ENCODE measurements around the gene LRRC55. TPM values are rescaled to one million over a fixed set of nuclear protein-coding genes. Genes with fewer than 3 reads are reported as not detected.

Gene LRRC55
- total and polyA plus RNA-seq, 9 of the 15 experiments (the other 6 are each of a cell fraction or from before 2014, with no cell fraction given): not detected

DNA sequence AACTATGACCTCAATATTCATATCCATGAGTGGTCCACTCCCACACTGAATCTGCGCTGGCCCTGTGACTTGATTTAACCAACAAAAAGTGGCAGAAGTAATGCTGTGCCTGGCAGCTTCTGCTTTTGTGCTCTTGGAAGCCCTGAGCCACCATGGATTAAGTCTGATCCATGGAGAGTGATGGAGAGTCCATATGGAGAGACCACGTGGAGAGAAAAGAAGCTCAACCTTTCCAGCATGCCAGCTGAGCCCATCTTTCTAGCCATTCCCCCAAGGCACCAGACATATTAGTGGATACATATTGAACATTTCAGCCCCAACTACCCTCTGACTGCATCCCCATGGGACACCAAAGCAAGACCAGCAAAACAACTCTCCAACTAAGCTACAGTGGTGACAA, 16.0 kb downstream of the LRRC55 start (continued):
- TF ChIP-seq, protein P1, sequence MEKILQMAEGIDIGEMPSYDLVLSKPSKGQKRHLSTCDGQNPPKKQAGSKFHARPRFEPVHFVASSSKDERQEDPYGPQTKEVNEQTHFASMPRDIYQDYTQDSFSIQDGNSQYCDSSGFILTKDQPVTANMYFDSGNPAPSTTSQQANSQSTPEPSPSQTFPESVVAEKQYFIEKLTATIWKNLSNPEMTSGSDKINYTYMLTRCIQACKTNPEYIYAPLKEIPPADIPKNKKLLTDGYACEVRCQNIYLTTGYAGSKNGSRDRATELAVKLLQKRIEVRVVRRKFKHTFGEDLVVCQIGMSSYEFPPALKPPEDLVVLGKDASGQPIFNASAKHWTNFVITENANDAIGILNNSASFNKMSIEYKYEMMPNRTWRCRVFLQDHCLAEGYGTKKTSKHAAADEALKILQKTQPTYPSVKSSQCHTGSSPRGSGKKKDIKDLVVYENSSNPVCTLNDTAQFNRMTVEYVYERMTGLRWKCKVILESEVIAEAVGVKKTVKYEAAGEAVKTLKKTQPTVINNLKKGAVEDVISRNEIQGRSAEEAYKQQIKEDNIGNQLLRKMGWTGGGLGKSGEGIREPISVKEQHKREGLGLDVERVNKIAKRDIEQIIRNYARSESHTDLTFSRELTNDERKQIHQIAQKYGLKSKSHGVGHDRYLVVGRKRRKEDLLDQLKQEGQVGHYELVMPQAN (IDR thresholded peaks at IDR 0.05; ENCODE audit: borderline replicate concordance): no peak
- TF ChIP-seq OTX1 (CRISPR knock-in tag; IDR thresholded peaks at IDR 0.05) (no peak), RUNX1 (IDR thresholded peaks at IDR 0.05; ENCODE audit: low read depth) (no peak), TARDBP (IDR thresholded peaks at IDR 0.05) (no peak), BRCA1 (IDR thresholded peaks at IDR 0.05) (no peak), BRCA1 (CRISPR knock-in tag; IDR thresholded peaks at IDR 0.05) (no peak), PHF21A (IDR thresholded peaks at IDR 0.05; ENCODE audit: borderline replicate concordance, low read depth) (no peak), ZNF780A (CRISPR knock-in tag; IDR thresholded peaks at IDR 0.05) (no peak), XRCC3 (IDR thresholded peaks at IDR 0.05) (no peak)
- TF ChIP-seq, protein P2, sequence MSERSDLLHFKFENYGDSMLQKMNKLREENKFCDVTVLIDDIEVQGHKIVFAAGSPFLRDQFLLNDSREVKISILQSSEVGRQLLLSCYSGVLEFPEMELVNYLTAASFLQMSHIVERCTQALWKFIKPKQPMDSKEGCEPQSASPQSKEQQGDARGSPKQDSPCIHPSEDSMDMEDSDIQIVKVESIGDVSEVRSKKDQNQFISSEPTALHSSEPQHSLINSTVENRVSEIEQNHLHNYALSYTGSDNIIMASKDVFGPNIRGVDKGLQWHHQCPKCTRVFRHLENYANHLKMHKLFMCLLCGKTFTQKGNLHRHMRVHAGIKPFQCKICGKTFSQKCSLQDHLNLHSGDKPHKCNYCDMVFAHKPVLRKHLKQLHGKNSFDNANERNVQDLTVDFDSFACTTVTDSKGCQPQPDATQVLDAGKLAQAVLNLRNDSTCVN (CRISPR knock-in tag; IDR thresholded peaks at IDR 0.05): no peak

DNA sequence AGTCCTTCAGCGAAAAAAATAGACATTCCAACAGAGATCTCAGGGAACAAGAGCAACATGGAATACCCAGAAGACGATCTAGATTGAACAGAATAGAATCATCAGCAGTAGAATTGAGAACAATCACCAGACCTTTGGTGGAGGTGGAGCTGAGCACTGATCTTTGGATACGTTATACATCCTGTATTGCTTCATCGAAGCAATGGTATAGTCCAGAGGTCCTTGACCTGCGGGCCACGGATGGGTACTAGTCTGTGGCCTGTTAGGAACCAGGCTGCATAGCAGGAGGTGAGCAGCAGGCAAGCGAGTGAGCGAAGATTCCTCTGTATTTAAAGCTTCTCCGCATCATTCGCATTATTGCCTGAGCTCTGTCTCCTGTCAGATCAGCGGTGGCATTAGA, 17.6 kb downstream of the LRRC55 start:
- in situ Hi-C loops (cut with MboI): no loop called here
- Histone ChIP-seq H3K4me2 (ENCODE audit: insufficient read depth, low read length) (no peak overlapping the region), H3K27me3 (ENCODE audit: control insufficient read depth in 2 of 2, insufficient read depth in 2 of 2, low read length in 2 of 2) (peaks cover 19 to 34% of the 10 kb centered on the region in 2 experiments), H3K4me1 (replicated peaks in 1 of 2; ENCODE audit: control insufficient read depth in 2 of 2, insufficient read depth in 2 of 2, low read length in 2 of 2) (no peaks in the 10 kb centered on the region), H3K27ac (ENCODE audit: extremely low read depth, low read depth, low read length) (no peak overlapping the region), H3K36me3 (ENCODE audit: control insufficient read depth, insufficient read depth, low read length) (no peaks in the 10 kb centered on the region), H4K20me1 (replicated peaks; ENCODE audit: control insufficient read depth, insufficient read depth, low read length) (no peaks in the 10 kb centered on the region), H2AFZ (ENCODE audit: low read depth, low read length) (no peak overlapping the region), H3K9me3 (replicated peaks; ENCODE audit: control insufficient read depth, insufficient read depth, low read depth, low read length) (no peaks in the 10 kb centered on the region), H3K4me3 (no peak overlapping the region), H3K79me2 (ENCODE audit: control insufficient read depth, insufficient read depth, low read length) (no peaks in the 10 kb centered on the region), H3K9ac (ENCODE audit: insufficient read depth in 1 of 2, low read depth in 2 of 2, low read length in 2 of 2) (no peak overlapping the region), H3K9me1 (ENCODE audit: control insufficient read depth, insufficient read depth, low read length) (no peaks in the 10 kb centered on the region)
- ATAC-seq: no peak
- POLR2A ChIA-PET: interaction anchor here (1.1 kb wide), 1 partner anchor 14 kb away, joined by 3 read pairs; no protein-coding TSS in a partner anchor
- 8% methylated on average over 11 of the region's 11 CpGs for WGBS (ENCODE audit: insufficient coverage, low coverage, missing lambda C conversion rate)
- intact Hi-C loops (cut with micrococcal nuclease): no loop called here
- no TSS peak for BruUV-seq (replicated peaks)
- FAIRE-seq: no peak
- DNase-seq (ENCODE audit: extremely low read depth in 1 of 4, low spot score in 3 of 4): no peak
- CTCF ChIA-PET (ENCODE audit: low intra/inter-chr PET ratio): no interaction called here
- TF ChIP-seq, protein P3, sequence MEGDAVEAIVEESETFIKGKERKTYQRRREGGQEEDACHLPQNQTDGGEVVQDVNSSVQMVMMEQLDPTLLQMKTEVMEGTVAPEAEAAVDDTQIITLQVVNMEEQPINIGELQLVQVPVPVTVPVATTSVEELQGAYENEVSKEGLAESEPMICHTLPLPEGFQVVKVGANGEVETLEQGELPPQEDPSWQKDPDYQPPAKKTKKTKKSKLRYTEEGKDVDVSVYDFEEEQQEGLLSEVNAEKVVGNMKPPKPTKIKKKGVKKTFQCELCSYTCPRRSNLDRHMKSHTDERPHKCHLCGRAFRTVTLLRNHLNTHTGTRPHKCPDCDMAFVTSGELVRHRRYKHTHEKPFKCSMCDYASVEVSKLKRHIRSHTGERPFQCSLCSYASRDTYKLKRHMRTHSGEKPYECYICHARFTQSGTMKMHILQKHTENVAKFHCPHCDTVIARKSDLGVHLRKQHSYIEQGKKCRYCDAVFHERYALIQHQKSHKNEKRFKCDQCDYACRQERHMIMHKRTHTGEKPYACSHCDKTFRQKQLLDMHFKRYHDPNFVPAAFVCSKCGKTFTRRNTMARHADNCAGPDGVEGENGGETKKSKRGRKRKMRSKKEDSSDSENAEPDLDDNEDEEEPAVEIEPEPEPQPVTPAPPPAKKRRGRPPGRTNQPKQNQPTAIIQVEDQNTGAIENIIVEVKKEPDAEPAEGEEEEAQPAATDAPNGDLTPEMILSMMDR (IDR thresholded peaks at IDR 0.05 in 2 of 3, conservative IDR thresholded peaks at IDR 0.05 in 1 of 3; ENCODE audit: insufficient read depth in 2 of 3, low read depth in 1 of 3, low read length in 3 of 3): no peak
- TF ChIP-seq GABPB1 (CRISPR knock-in tag; IDR thresholded peaks at IDR 0.05): no peak
- TF ChIP-seq NFATC3 (IDR thresholded peaks at IDR 0.05): no peak
- no peak for TF ChIP-seq FOXK2 (conservative IDR thresholded peaks at IDR 0.05 in 1 of 2, IDR thresholded peaks at IDR 0.05 in 1 of 2; ENCODE audit: low read depth in 2 of 2)
- no peak for TF ChIP-seq ZNF146 (CRISPR knock-in tag; IDR thresholded peaks at IDR 0.05; ENCODE audit: unreplicated experiment)
- TF ChIP-seq IFI16 (CRISPR knock-in tag; IDR thresholded peaks at IDR 0.05): no peak
- TF ChIP-seq, protein P4, sequence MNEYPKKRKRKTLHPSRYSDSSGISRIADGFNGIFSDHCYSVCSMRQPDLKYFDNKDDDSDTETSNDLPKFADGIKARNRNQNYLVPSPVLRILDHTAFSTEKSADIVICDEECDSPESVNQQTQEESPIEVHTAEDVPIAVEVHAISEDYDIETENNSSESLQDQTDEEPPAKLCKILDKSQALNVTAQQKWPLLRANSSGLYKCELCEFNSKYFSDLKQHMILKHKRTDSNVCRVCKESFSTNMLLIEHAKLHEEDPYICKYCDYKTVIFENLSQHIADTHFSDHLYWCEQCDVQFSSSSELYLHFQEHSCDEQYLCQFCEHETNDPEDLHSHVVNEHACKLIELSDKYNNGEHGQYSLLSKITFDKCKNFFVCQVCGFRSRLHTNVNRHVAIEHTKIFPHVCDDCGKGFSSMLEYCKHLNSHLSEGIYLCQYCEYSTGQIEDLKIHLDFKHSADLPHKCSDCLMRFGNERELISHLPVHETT (CRISPR knock-in tag; conservative IDR thresholded peaks at IDR 0.05 in 1 of 2, IDR thresholded peaks at IDR 0.05 in 1 of 2): no peak
